RPMI8226 (cell line): ENCODE data around the gene ULBP3.
"Not testable (repeated sequence)": the region's sequence is repeated elsewhere in the genome, so short reads cannot be mapped to it uniquely, and the experiment has no call there.

ENCODE experiments used
- DNase-seq: peaks from one replicate; pipeline ENCODE4 v3.0.0-alpha.2; 2015

The ULBP3 gene

GRCh38 chr6:150014623-150015280 lies 54.2 kb downstream of the ULBP3 start:
- DNase-seq, result not testable (repeated sequence)

DNA sequence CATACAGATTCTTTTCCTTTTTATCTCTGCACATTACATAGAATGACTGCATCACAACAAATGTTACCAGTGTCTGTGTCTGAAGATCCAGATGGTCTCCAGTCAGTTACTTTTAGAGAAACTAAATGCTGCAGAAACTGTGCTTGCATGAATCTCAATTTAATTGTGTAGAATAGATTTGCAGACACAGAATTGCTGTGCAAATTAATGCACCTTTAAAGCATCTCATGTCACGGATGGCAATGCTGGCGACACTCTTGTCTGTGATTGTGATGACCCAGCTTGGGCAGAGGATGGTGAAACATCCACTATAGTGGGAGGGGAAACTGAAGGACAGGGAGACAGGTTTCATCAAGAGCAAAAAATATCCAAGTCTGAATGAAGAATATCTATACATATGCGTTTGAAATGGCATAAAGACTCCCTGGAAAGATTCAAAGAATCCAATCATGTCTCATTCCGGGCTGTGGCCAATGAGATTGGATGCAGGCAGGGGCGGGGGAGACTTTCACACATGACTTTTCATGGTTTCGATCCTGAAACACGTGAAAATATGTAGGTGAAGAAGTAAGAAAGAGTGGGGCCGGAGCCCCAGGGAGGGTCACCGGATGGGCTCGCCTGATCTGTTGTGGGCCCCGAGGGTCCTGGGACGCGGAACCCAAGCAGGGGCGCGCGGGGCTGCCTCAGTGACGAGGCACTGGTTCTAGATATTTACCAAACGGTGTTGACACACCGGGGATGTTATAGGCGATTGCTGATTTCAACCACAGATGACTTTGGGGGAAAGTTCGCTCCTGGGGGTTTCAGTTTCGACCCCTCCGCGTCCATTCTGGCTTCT lies 54.9 kb downstream of the ULBP3 start:
- DNase-seq, result not testable (repeated sequence)

DNA sequence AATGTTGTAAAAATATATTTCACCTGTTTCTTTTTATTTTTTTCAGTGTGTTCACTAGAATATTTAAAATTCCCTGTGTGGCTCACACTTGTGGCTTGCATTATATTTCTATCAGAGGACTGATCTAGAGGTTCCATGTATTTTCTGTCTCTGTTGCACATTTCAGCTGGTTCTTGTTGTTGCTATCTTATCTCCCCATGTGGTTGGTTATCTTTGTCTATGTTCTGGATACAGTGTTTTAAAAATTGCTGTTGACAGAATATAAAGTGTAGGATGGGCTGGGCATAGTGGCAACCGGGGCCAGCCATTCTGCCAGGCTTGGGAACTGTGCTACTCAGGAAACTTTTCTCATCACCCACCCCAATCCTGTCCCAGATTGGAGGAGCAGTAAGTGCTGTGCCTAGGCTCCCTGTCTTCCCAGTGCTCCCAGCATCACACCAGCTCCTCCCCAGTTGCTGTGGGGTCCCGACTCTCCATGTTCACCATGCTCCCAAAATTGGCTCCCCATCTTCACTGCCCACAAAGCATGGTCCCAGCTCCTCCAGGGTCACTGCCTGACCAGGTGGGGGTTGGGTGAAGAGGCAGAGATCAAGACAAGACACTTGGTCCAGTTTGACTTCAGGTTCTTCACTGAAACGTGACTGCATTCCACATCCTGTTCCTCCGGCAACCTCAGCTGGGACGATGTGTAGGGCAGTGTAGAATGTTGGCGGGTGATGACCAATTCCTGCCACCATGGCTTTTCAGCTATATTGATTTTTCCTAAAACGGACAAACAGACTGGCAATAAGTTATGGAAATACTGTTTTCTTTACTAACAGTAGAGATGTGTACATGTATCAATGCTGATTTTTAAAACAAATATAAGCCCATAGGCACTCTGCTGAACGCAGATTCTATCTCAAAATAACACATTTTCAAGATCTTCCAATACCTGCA lies 55.8 kb downstream of the ULBP3 start:
- not testable (repeated sequence) for DNase-seq
